OCI-LY1 (cell line): Measurements from ENCODE around the gene SUSD3.

Experiments
- EZH2 ChIP-seq: fragments of 200-600 bp; sonication (generic), shearing (Covaris generic); IDR thresholded peaks from 2 replicates; pipeline ENCODE4 v1.8.0; 2017; ENCODE audit warnings: borderline replicate concordance, mixed run types, mild to moderate bottlenecking, antibody characterized with exemption, low read length, moderate library complexity, mixed read lengths
- TF ChIP-seq, protein P1 (sequence below): fragments of 200-600 bp; sonication (generic), shearing (Covaris generic); IDR thresholded peaks from 2 replicates; pipeline ENCODE4 v1.5.1; 2017; ENCODE audit warnings: mild to moderate bottlenecking, antibody characterized with exemption, low read length, moderate library complexity, mixed read lengths

DNA sequence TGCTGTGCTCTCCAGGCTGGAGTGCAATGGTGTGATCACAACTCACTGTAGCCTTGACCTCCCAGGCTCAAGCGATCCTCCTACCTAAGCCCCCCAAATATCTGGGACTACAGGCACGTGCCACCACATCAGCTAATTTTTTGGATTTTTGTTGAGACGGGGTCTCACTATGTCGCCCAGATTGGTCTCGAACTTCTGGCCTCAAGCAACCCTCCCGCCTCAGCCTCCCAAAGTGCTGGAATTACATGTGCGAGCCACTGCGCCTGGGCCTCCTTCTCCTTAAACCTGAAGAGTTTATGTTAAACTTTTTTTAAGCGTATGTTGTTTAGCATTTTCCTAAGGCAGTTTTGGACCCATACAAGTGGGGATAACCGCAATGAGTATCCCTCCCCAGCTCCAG, 30.8 kb upstream of the SUSD3 start:
- TF ChIP-seq, protein P1, sequence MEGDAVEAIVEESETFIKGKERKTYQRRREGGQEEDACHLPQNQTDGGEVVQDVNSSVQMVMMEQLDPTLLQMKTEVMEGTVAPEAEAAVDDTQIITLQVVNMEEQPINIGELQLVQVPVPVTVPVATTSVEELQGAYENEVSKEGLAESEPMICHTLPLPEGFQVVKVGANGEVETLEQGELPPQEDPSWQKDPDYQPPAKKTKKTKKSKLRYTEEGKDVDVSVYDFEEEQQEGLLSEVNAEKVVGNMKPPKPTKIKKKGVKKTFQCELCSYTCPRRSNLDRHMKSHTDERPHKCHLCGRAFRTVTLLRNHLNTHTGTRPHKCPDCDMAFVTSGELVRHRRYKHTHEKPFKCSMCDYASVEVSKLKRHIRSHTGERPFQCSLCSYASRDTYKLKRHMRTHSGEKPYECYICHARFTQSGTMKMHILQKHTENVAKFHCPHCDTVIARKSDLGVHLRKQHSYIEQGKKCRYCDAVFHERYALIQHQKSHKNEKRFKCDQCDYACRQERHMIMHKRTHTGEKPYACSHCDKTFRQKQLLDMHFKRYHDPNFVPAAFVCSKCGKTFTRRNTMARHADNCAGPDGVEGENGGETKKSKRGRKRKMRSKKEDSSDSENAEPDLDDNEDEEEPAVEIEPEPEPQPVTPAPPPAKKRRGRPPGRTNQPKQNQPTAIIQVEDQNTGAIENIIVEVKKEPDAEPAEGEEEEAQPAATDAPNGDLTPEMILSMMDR = no peak
- TF ChIP-seq EZH2 = no peak
